Ammon's horn (tissue), 1 donor: ENCODE results near the gene ST3GAL3.
A peak's percentile ranks its signal among the peaks of the same experiment; 100 is the strongest.

Experiments
- DNase-seq: peaks from one replicate; pipeline ENCODE4 v3.0.0-alpha.2; 2016; ENCODE audit warnings: low spot score

Gene ST3GAL3

GRCh38 chr1:43965316-43965715 is 258.0 kb downstream of the ST3GAL3 start:
- no peak for DNase-seq

DNA sequence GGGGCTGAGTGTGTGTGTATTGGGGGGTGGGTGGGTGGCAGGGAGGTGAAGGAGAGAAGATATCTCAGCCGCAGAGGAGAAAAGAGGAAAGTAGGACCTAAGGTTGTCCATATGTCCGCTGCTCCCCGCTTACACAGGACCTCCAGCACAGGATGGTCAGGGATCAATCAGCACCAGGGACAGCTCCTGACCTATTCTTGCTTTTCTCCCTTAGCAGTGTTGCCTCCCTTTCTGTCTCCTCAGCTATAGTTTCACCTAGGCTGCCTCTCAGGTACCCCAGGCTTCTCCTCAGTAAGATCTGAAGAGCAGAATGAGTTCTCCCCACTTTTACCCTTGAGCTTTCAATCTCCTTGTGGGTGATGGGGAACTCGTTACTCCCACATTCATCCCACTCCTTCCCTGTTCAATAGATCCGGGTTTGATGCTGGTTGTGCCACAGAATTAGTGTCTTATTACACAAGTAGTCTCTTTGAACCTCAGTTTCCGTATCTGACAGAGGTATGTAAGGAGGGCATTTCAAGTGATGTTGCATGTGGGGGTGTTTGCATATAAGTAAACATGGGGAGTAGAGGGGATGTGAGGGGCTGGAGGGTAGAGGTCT is 261.1 kb downstream of the ST3GAL3 start:
- no peak for DNase-seq

GRCh38 chr1:43969416-43969745 is 262.0 kb downstream of the ST3GAL3 start:
- no peak for DNase-seq

GRCh38 chr1:43969746-43970466 is 262.6 kb downstream of the ST3GAL3 start, which contains the start of gene DPH2:
Gene DPH2, plus strand, starts transcription at chr1:43970010. Its CDS starts 166 bp downstream, at chr1:43970176.
- peak; percentile 98 for DNase-seq

DNA sequence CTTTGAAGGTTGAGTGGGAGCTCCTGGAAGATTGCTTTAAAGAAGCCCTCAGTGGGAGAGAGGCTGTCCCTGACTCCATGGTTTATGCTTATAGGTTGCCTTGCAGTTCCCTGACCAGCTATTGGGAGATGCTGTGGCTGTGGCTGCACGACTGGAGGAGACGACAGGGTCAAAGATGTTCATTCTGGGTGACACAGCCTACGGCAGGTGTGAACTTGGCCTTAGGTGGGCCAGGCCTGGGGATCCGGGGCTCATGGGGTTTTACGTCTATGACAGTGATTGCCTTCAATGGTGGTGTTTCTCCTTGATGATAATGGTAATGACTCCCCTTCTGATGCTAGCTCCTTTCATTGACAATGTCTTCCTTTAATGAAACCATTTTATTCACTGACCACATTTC is 263.2 kb downstream of the ST3GAL3 start:
- no peak for DNase-seq

DNA sequence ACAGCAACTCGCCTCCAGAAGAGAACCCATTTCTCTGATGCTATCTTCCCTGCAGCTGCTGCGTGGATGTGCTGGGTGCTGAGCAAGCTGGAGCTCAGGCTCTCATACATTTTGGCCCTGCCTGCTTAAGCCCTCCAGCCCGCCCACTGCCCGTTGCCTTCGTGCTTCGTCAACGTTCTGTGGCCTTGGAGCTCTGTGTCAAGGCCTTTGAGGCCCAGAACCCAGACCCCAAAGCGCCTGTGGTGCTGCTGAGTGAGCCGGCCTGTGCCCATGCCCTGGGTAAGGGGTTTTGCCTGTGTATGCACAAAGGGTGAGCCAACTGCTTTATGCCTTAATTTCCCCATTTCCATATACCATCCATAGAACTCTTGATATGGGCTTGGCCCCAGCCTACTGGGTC is 263.6 kb downstream of the ST3GAL3 start:
- no peak for DNase-seq

- no peak for DNase-seq
These were observed 264.1 kb downstream of the ST3GAL3 start for GRCh38 chr1:43971336-43971980.

GRCh38 chr1:43973981-43974442 is 266.7 kb downstream of the ST3GAL3 start:
- no peak for DNase-seq

DNA sequence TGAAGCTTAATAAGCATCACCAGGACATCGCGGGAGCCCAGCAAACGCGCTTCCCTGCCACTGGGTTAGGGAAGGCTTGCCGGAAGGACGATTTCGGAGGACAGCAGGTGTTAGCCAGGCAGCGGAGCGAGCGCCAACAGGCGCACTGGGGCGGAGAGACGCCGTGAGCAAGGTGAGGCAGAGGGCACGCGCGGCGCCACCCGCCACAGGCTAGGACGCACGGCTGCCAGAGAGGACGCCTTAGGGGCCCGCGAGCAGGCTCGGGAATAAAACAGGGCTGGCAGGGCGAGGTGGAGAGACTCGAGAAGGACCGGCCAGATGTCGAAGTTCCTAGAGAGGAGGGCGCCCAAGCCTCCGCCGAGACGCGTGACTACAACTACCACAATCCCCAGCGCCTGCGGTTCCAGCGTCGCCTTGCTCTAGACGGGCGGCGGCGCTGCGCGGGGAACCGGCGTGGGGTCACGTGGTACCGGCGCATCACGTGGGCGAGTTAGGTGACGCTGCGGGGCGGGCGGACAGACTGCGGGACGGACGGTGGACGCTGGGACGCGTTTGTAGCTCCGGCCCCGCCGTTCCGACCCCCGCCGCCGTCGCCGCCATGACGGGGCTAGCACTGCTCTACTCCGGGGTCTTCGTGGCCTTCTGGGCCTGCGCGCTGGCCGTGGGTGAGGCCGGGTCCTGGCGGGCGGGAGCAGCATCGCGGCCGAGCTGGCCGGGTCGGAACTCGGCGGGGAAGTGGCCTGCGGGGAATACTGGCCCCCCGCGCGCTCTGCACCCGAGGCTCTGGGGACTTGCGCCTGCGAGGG is 267.3 kb downstream of the ST3GAL3 start, which contains the start of gene ATP6V0B:
Gene ATP6V0B, plus strand, starts transcription at position 518 of the 806 bp plus-strand sequence. Its CDS starts 81 bp downstream, at position 599.
- DNase-seq: peak; percentile 98

DNA sequence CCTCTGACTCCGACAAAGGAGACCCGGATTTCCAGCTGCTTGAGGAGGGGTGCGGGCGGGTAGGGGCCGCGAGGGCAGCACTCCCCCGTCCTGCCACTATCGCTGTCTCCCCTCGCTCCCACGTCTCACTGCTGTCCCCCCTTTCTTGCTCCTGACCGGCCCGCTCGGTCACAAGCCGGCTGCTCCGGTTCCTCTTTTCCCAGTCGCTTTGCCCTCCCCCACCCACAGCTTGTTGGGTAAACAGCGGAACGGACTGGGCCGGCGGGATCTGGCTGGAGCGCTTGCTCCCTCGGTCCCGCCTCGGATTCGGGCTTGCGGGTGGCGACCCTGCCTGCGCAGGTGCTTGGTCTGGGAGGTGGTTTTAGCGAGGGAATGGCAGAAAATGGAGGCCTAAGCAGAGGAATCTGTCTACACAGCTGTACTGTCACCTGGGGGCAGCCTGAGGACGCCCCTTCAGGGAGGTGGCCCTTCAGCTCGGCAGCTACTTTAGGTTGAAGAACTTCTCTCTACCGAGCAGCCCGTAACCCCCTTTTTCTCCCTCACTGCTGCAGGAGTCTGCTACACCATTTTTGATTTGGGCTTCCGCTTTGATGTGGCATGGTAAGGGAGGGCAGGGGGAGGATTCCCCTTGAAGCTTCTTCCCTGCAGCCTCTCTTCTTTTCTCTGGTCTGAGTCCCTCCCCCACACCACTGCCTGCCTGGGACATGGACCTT is 268.1 kb downstream of the ST3GAL3 start:
- DNase-seq: peak; percentile 51

- DNase-seq: no peak
These were observed 268.7 kb downstream of the ST3GAL3 start for GRCh38 chr1:43976045-43976444.

DNA sequence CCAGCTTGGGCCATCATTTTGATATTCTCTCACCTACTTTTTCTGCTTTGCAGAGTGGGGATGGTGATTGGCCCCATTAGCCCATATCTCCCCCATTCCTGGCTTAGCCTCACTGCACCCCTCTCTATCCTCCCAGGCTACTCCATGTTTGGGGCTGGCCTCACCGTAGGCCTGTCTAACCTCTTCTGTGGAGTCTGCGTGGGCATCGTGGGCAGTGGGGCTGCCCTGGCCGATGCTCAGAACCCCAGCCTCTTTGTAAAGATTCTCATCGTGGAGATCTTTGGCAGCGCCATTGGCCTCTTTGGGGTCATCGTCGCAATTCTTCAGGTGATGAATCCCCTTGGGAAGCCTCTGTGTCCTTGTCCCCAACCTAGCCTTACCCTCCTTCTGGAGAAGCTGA is 269.6 kb downstream of the ST3GAL3 start:
- DNase-seq: no peak

- no peak for DNase-seq
These were observed 270.3 kb downstream of the ST3GAL3 start for GRCh38 chr1:43977376-43978263.

- no peak for DNase-seq
These were observed 270.9 kb downstream of the ST3GAL3 start for GRCh38 chr1:43978264-43978550.

- peak; percentile 57 for DNase-seq
These were observed 271.4 kb downstream of the ST3GAL3 start, which contains the start of gene B4GALT2 for GRCh38 chr1:43978551-43979260. Gene B4GALT2, plus strand, starts transcription at chr1:43979210. Its CDS starts 1,951 bp downstream, at chr1:43981161.

- no peak for DNase-seq
These were observed 271.9 kb downstream of the ST3GAL3 start for GRCh38 chr1:43979261-43979527.

GRCh38 chr1:43979528-43980254 is 272.4 kb downstream of the ST3GAL3 start:
- peak; percentile 45 for DNase-seq

- no peak for DNase-seq
These were observed 273.2 kb downstream of the ST3GAL3 start for GRCh38 chr1:43980255-43981134.
